Common myeloid progenitor, CD34-positive (primary cell): Measurements from ENCODE around the gene SCD5.

ENCODE experiments used
- CTCF ChIA-PET: fragments of 350-600 bp; sonication (Branson Sonifier 250); formaldehyde crosslinking; loops from one replicate; lab custom pipeline; 2021; ENCODE audit warnings: antibody characterized with exemption; lab: Charles Lee
- POLR2A ChIA-PET: fragments of 350-600 bp; sonication (Branson Sonifier 250); formaldehyde crosslinking; loops from one replicate; lab custom pipeline; 2021; ENCODE audit warnings: antibody characterized with exemption; lab: Charles Lee
- DNase-seq, 3 donors: peaks; one replicate each; pipeline versions ENCODE4 v3.0.0 to v3.0.0-alpha.2; 2013
- H3K27ac ChIP-seq, 2 experiments: 1 replicate in 1 of 2; 2 replicates in 1 of 2; pipeline ENCODE4 v1.7.0; 2013; ENCODE audit warnings: inconsistent platforms in 2 of 2, low read length in 2 of 2, mild to moderate bottlenecking in 2 of 2, low read depth in 1 of 2, moderate library complexity in 1 of 2; ENCODE audit not compliant: severe bottlenecking in 2 of 2, insufficient read depth in 1 of 2, poor library complexity in 1 of 2
- H3K27me3 ChIP-seq, 5 experiments: replicated peaks in 2 of 5; 1 replicate in 3 of 5; 2 replicates in 2 of 5; pipeline versions ENCODE4 v1.6.1 to v1.7.0; 2013; ENCODE audit warnings: low read length in 4 of 5, mild to moderate bottlenecking in 2 of 5, moderate library complexity in 2 of 5, inconsistent platforms in 1 of 5; ENCODE audit not compliant: insufficient read depth in 5 of 5, control insufficient read depth in 4 of 5
- H3K36me3 ChIP-seq, 4 experiments: 1 replicate in 2 of 4; 2 replicates in 2 of 4; pipeline versions ENCODE4 v1.6.1 to v1.7.0; 2013; ENCODE audit warnings: low read length in 3 of 4, control low read depth in 1 of 4, mild to moderate bottlenecking in 1 of 4; ENCODE audit not compliant: control insufficient read depth in 4 of 4, insufficient read depth in 4 of 4
- H3K4me1 ChIP-seq, 4 experiments: 1 replicate in 3 of 4; 2 replicates in 1 of 4; pipeline versions ENCODE4 v1.6.1 to v1.7.1; 2013; ENCODE audit warnings: low read length in 3 of 4, mild to moderate bottlenecking in 3 of 4, control low read depth in 1 of 4, inconsistent platforms in 1 of 4, moderate library complexity in 1 of 4; ENCODE audit not compliant: control insufficient read depth in 4 of 4, insufficient read depth in 4 of 4; ENCODE audit errors: control extremely low read depth in 1 of 4
- H3K4me3 ChIP-seq, 7 experiments: 1 replicate in 4 of 7; 2 replicates in 3 of 7; pipeline versions ENCODE4 v1.5.1 to v1.7.0; 2013; ENCODE audit warnings: mild to moderate bottlenecking in 7 of 7, low read length in 6 of 7, moderate library complexity in 6 of 7, inconsistent platforms in 2 of 7, low read depth in 2 of 7, control low read depth in 1 of 7; ENCODE audit not compliant: insufficient read depth in 4 of 7, control insufficient read depth in 1 of 7; ENCODE audit errors: extremely low read depth in 1 of 7
- H3K9me3 ChIP-seq, 5 experiments: 1 replicate in 4 of 5; 2 replicates in 1 of 5; pipeline versions ENCODE4 v1.6.1 to v1.7.1; 2013; ENCODE audit warnings: low read length in 4 of 5, mild to moderate bottlenecking in 2 of 5, inconsistent platforms in 1 of 5, low read depth in 1 of 5, moderate library complexity in 1 of 5; ENCODE audit not compliant: control insufficient read depth in 4 of 5, insufficient read depth in 2 of 5; ENCODE audit errors: control extremely low read depth in 1 of 5
- WGBS: methylation state at CpG from one replicate; pipeline ENCODE4 v1.1.5; 2013; ENCODE audit not compliant: insufficient coverage; 5-methylcytosine and 5-hydroxymethylcytosine counted together

Gene SCD5

GRCh38 chr4:82687531-82687930 is 111.1 kb downstream of the SCD5 start:
- 100% methylated on average over 5 of the region's 6 CpGs for WGBS

GRCh38 chr4:82681754-82682153 is 116.8 kb downstream of the SCD5 start:
- H3K4me1 ChIP-seq = peaks cover 0 to 4% (median 1%) of the 10 kb centered on the region in 4 experiments
- WGBS = 50% methylated on average over 1 of the region's 1 CpG
- ChIA-PET CTCF (no interaction called here), POLR2A (no interaction called here)
- H3K36me3 ChIP-seq = peaks cover 0 to 14% (median 5%) of the 10 kb centered on the region in 4 experiments
- H3K27ac ChIP-seq = no peak overlapping the region
- H3K27me3 ChIP-seq = no peaks in the 10 kb centered on the region
- peak in 2 of 3 donors; percentile 62 to 70 for DNase-seq
- no peak overlapping the region for H3K4me3 ChIP-seq
- H3K9me3 ChIP-seq = no peaks in the 10 kb centered on the region

More at GRCh38 chr4:82687531-82687930, 111.1 kb downstream of the SCD5 start:
- no peak for DNase-seq
- H3K4me1 ChIP-seq = no peaks in the 10 kb centered on the region
- H3K36me3 ChIP-seq = peaks cover 0 to 4% (median 0%) of the 10 kb centered on the region in 4 experiments
- ChIA-PET CTCF (interaction anchor here (1.0 to 1.2 kb wide), 2 partner anchors 35 to 95 kb away, joined by 3 read pairs; no protein-coding TSS in a partner anchor), POLR2A (no interaction called here)
- H3K9me3 ChIP-seq = no peaks in the 10 kb centered on the region
- H3K27ac ChIP-seq = no peak overlapping the region
- H3K4me3 ChIP-seq = no peak overlapping the region
- no peaks in the 10 kb centered on the region for H3K27me3 ChIP-seq

GRCh38 chr4:82680834-82681233 is 117.8 kb downstream of the SCD5 start:
- H3K9me3 ChIP-seq = no peaks in the 10 kb centered on the region
- 83% methylated on average over 1 of the region's 9 CpGs for WGBS
- ChIA-PET CTCF (no interaction called here), POLR2A (no interaction called here)
- peak in 2 of 3 donors; percentile 16 to 22 for DNase-seq
- H3K27ac ChIP-seq = no peak overlapping the region
- no peak overlapping the region for H3K4me3 ChIP-seq
- H3K36me3 ChIP-seq = peaks cover 0 to 14% (median 6%) of the 10 kb centered on the region in 4 experiments
- no peaks in the 10 kb centered on the region for H3K27me3 ChIP-seq
- peaks cover 0 to 4% (median 1%) of the 10 kb centered on the region in 4 experiments for H3K4me1 ChIP-seq

- peaks cover 0 to 15% (median 6%) of the 10 kb centered on the region in 4 experiments for H3K36me3 ChIP-seq
- POLR2A ChIA-PET = no interaction called here
- H3K4me1 ChIP-seq = peaks cover 0 to 4% (median 1%) of the 10 kb centered on the region in 4 experiments
- H3K27ac ChIP-seq = no peak overlapping the region
- no peaks in the 10 kb centered on the region for H3K27me3 ChIP-seq
- CTCF ChIA-PET = no interaction called here
- H3K4me3 ChIP-seq = no peak overlapping the region
- no peak for DNase-seq
- no peaks in the 10 kb centered on the region for H3K9me3 ChIP-seq
- 100% methylated on average over 1 of the region's 1 CpG for WGBS
These were observed 119.1 kb downstream of the SCD5 start for GRCh38 chr4:82679531-82679930.

- peaks cover 0 to 4% (median 1%) of the 10 kb centered on the region in 4 experiments for H3K4me1 ChIP-seq
- peaks cover 0 to 15% (median 5%) of the 10 kb centered on the region in 4 experiments for H3K36me3 ChIP-seq
- no peaks in the 10 kb centered on the region for H3K27me3 ChIP-seq
- WGBS = 100% methylated on average over 1 of the region's 4 CpGs
- CTCF ChIA-PET = no interaction called here
- no peak overlapping the region for H3K27ac ChIP-seq
- DNase-seq = no peak
- no peaks in the 10 kb centered on the region for H3K9me3 ChIP-seq
- no peak overlapping the region for H3K4me3 ChIP-seq
- POLR2A ChIA-PET = no interaction called here
These were observed 120.5 kb downstream of the SCD5 start for GRCh38 chr4:82678051-82678450.

- DNase-seq = no peak
- Histone ChIP-seq H3K27ac (no peak overlapping the region), H3K36me3 (peaks cover 0 to 15% (median 5%) of the 10 kb centered on the region in 4 experiments), H3K9me3 (no peaks in the 10 kb centered on the region), H3K4me3 (no peak overlapping the region), H3K27me3 (no peaks in the 10 kb centered on the region), H3K4me1 (peaks cover 0 to 4% (median 1%) of the 10 kb centered on the region in 4 experiments)
- ChIA-PET CTCF (interaction anchor here (0.7 kb wide), 2 partner anchors 57 to 85 kb away, joined by 3 read pairs; no protein-coding TSS in a partner anchor), POLR2A (no interaction called here)
- WGBS = 97% methylated on average over 4 of the region's 5 CpGs
These were observed 121.3 kb downstream of the SCD5 start for GRCh38 chr4:82677327-82677726.

- WGBS = 93% methylated on average over 2 of the region's 2 CpGs
- H3K9me3 ChIP-seq = peaks cover 0 to 16% (median 3%) of the 10 kb centered on the region in 5 experiments
- H3K4me3 ChIP-seq = no peak overlapping the region
- no peak overlapping the region for H3K27ac ChIP-seq
- ChIA-PET POLR2A (no interaction called here), CTCF (interaction anchor here (1.2 kb wide), 1 partner anchor 71 kb away, joined by 4 read pairs; no protein-coding TSS in a partner anchor)
- DNase-seq = peak in 1 of 3 donors; percentile 14
- H3K27me3 ChIP-seq = no peaks in the 10 kb centered on the region
- no peaks in the 10 kb centered on the region for H3K36me3 ChIP-seq
- no peaks in the 10 kb centered on the region for H3K4me1 ChIP-seq
These were observed 130.7 kb downstream of the SCD5 start for GRCh38 chr4:82667761-82668480.
